Activated CD4-positive, alpha-beta T cell treated with anti-CD3 and anti-CD28 coated beads, Interleukin-2, amount 50 U/mL, for 24 hours (primary cell): ENCODE data around the gene KRTAP20-4.

Source experiments
- DNase-seq, 2 donors: peaks; one replicate each; pipeline ENCODE4 v3.0.0-alpha.2; 2020; ENCODE audit warnings: low read depth in 1 of 2, low spot score in 1 of 2

The KRTAP20-4 gene

GRCh38 chr21:30646904-30647414 is 26.5 kb downstream of the KRTAP20-4 start:
- no peak for DNase-seq

- no peak for DNase-seq
Measured at GRCh38 chr21:30652891-30653290, 32.5 kb downstream of the KRTAP20-4 start.

GRCh38 chr21:30668776-30669175 is 48.3 kb downstream of the KRTAP20-4 start:
- DNase-seq = no peak
